ENCODE results near the gene SUSD1. TPM values are rescaled to one million over a fixed set of nuclear protein-coding genes. Genes with fewer than 3 reads are reported as not detected.

The SUSD1 gene
- total RNA-seq, 1 experiment from 2014 or later: 24.6 TPM

DNA sequence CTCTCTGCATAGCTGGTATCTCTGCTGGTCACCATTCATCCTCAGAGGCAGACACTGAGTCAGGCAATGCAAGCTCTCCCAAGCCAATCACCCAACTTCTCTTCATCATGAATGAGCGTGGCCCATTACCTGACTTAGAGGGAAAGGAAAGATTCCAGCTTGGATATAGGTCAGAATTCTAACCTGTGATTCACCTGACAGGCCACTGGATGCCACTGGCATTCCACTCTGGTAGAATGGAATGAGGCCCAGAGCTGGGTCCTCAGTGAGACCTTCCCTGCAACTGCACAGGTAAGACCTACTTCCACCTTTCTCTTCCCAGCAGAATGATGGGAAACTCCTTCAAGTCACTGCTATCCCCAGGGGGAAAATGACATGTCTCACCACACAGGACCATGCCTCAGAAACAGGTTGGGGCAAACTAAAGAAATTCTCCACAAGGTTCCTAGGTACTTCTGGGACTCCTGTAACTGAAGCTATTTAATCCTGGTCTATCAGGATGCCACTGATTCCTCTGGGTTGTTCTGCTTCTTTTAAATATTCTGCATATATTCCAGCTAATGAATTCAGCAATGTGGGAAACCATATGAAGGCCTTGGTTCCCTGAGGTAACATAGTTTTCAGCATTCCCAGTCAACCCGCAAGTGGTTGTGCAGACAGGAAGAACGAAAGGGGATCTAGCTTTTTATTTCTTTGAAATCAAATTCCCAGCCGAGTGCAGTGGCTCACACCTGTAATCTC, 62.0 kb downstream of the SUSD1 start:
- peak overlapping the region; percentile 86 for H3K27ac Mint-ChIP-seq (ENCODE audit: unreplicated experiment)
- CTCF ChIA-PET: interaction anchor here (0.6 to 1.6 kb wide), 8 partner anchors 15 to 247 kb away, joined by 3 to 12 read pairs (median 4); partner anchors contain the start of gene PTBP3
- peaks cover 49% of the 10 kb centered on the region for H3K4me1 Mint-ChIP-seq (ENCODE audit: low read depth, unreplicated experiment)
- TF ChIP-seq, protein P1, sequence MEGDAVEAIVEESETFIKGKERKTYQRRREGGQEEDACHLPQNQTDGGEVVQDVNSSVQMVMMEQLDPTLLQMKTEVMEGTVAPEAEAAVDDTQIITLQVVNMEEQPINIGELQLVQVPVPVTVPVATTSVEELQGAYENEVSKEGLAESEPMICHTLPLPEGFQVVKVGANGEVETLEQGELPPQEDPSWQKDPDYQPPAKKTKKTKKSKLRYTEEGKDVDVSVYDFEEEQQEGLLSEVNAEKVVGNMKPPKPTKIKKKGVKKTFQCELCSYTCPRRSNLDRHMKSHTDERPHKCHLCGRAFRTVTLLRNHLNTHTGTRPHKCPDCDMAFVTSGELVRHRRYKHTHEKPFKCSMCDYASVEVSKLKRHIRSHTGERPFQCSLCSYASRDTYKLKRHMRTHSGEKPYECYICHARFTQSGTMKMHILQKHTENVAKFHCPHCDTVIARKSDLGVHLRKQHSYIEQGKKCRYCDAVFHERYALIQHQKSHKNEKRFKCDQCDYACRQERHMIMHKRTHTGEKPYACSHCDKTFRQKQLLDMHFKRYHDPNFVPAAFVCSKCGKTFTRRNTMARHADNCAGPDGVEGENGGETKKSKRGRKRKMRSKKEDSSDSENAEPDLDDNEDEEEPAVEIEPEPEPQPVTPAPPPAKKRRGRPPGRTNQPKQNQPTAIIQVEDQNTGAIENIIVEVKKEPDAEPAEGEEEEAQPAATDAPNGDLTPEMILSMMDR (IDR thresholded peaks at IDR 0.05; ENCODE audit: unreplicated experiment): no peak
- DNase-seq: peak; percentile 43
- no TSS peak for BruUV-seq (replicated peaks)
- peak overlapping the region; percentile 9 for H3K4me3 Mint-ChIP-seq (ENCODE audit: low read depth, unreplicated experiment)
- peaks cover 11% of the 10 kb centered on the region for H3K36me3 Mint-ChIP-seq (ENCODE audit: insufficient read depth, unreplicated experiment)
- H3K9me3 Mint-ChIP-seq (ENCODE audit: low read depth, unreplicated experiment): no peaks in the 10 kb centered on the region
- no peaks in the 10 kb centered on the region for H3K27me3 Mint-ChIP-seq (ENCODE audit: unreplicated experiment)
- intact Hi-C loops (cut with micrococcal nuclease; ENCODE audit: unreplicated experiment): loop anchor here (1.0 to 10.0 kb wide), 4 partner anchors 54 to 248 kb away; partner anchors contain the start of gene PTBP3

DNA sequence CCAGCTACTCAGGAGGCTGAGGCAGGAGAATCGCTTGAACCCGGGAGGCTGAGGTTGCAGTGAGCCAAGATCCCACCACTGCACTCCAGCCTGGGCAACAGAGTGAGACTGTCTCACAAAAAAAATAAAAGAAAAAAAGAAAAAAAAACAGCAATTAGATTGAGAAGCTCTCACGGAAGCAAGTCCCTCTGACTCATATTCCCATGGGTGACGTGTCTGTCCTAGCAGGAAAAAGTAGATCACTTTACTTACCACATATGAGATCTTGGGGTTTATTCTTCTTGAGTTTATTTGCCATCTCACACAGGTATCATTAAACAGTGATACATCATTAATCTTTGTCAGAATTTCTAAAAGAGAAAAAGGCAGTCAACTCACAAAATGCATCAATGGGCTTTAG, 62.6 kb downstream of the SUSD1 start:
- no peaks in the 10 kb centered on the region for H3K27me3 Mint-ChIP-seq (ENCODE audit: unreplicated experiment)
- TF ChIP-seq, protein P1 (IDR thresholded peaks at IDR 0.05; ENCODE audit: unreplicated experiment): no peak
- H3K4me1 Mint-ChIP-seq (ENCODE audit: low read depth, unreplicated experiment): peaks cover 49% of the 10 kb centered on the region
- peak overlapping the region; percentile 9 for H3K4me3 Mint-ChIP-seq (ENCODE audit: low read depth, unreplicated experiment)
- peaks cover 11% of the 10 kb centered on the region for H3K36me3 Mint-ChIP-seq (ENCODE audit: insufficient read depth, unreplicated experiment)
- BruUV-seq (replicated peaks): no TSS peak
- H3K27ac Mint-ChIP-seq (ENCODE audit: unreplicated experiment): peak overlapping the region; percentile 86
- DNase-seq: peak; percentile 49
- CTCF ChIA-PET: interaction anchor here (0.6 to 1.6 kb wide), 8 partner anchors 15 to 248 kb away, joined by 3 to 12 read pairs (median 4); partner anchors contain the start of gene PTBP3
- intact Hi-C loops (cut with micrococcal nuclease; ENCODE audit: unreplicated experiment): loop anchor here (2.0 to 10.0 kb wide), 3 partner anchors 54 to 220 kb away; partner anchors contain the start of gene PTBP3
- H3K9me3 Mint-ChIP-seq (ENCODE audit: low read depth, unreplicated experiment): no peaks in the 10 kb centered on the region

DNA sequence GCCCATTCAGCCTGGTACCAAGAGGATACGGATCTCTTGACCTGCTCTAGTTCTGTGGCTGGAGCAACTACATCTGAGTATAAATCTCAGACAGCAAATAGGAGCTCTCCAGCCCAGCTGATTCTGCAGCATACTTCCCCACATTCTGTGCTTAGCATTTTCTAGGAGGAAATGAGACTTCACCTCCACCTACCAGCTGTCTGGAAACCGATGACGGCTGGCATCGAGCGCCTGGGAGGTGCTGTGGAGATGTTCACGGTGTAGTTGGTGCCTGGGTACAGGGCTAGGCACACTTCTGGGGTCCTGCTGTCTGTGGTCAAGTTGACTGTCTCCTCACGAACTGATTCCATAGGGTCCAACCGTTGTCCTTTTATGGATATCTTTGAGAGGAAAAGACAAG, 63.6 kb downstream of the SUSD1 start:
- no peaks in the 10 kb centered on the region for H3K9me3 Mint-ChIP-seq (ENCODE audit: low read depth, unreplicated experiment)
- intact Hi-C loops (cut with micrococcal nuclease; ENCODE audit: unreplicated experiment): loop anchor here (5.0 to 10.0 kb wide), 2 partner anchors 133 to 221 kb away; partner anchors contain the start of gene PTBP3
- no peak overlapping the region for H3K4me3 Mint-ChIP-seq (ENCODE audit: low read depth, unreplicated experiment)
- BruUV-seq (replicated peaks): no TSS peak
- no peaks in the 10 kb centered on the region for H3K27me3 Mint-ChIP-seq (ENCODE audit: unreplicated experiment)
- TF ChIP-seq, protein P1 (IDR thresholded peaks at IDR 0.05; ENCODE audit: unreplicated experiment): no peak
- H3K4me1 Mint-ChIP-seq (ENCODE audit: low read depth, unreplicated experiment): peaks cover 46% of the 10 kb centered on the region
- DNase-seq: no peak
- H3K27ac Mint-ChIP-seq (ENCODE audit: unreplicated experiment): peak overlapping the region; percentile 86
- CTCF ChIA-PET: no interaction called here
- peaks cover 11% of the 10 kb centered on the region for H3K36me3 Mint-ChIP-seq (ENCODE audit: insufficient read depth, unreplicated experiment)

DNA sequence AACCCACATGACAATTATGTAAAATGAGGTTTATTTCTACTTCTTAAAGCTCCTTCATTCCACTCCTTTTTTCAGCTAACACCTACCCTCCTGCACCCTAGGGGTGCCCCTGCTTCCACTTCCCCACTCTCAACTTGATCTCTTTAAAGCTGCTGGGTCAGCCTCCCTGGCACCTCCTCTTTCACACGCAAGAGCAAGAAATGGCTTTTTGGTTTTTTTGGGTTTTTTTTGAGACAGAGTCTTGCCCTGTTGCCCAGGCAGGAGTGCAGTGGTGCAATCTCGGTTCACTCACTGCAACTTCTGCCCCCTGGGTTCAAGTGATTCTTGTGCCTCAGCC, 64.4 kb downstream of the SUSD1 start:
- Mint-ChIP-seq H3K36me3 (ENCODE audit: insufficient read depth, unreplicated experiment) (peaks cover 11% of the 10 kb centered on the region), H3K4me1 (ENCODE audit: low read depth, unreplicated experiment) (peaks cover 39% of the 10 kb centered on the region), H3K27ac (ENCODE audit: unreplicated experiment) (peak overlapping the region; percentile 82), H3K9me3 (ENCODE audit: low read depth, unreplicated experiment) (no peaks in the 10 kb centered on the region), H3K27me3 (ENCODE audit: unreplicated experiment) (no peaks in the 10 kb centered on the region), H3K4me3 (ENCODE audit: low read depth, unreplicated experiment) (no peak overlapping the region)
- CTCF ChIA-PET: interaction anchor here (0.7 kb wide), 1 partner anchor 180 kb away, joined by 3 read pairs; no protein-coding TSS in a partner anchor
- BruUV-seq (replicated peaks): no TSS peak
- intact Hi-C loops (cut with micrococcal nuclease; ENCODE audit: unreplicated experiment): loop anchor here (5.0 to 10.0 kb wide), 2 partner anchors 134 to 222 kb away; partner anchors contain the start of gene PTBP3
- DNase-seq: no peak
- TF ChIP-seq, protein P1 (IDR thresholded peaks at IDR 0.05; ENCODE audit: unreplicated experiment): no peak
